Activated T-cell treated with anti-CD3 and anti-CD28 coated beads, Interleukin-2, amount 50 U/mL, for 4 hours (primary cell): ENCODE measurements around the gene KCTD18. TPM values are rescaled to one million over a fixed set of nuclear protein-coding genes. Genes with fewer than 3 reads are reported as not detected.

Experiments
- ATAC-seq, 2 donors: fragments of 200-7000 bp; cut with Tn5 transposase; one replicate each; pipeline ENCODE4 v1.10.0; 2021
- DNase-seq: peaks from one replicate; pipeline ENCODE4 v3.0.0-alpha.2; 2020
- H3K27me3 Mint-ChIP-seq: one replicate; pipeline ENCODE4 v1.8.0; 2021; ENCODE audit warnings: low read depth, mixed read lengths
- H3K36me3 Mint-ChIP-seq: one replicate; pipeline ENCODE4 v1.8.0; 2022; ENCODE audit warnings: mixed read lengths; ENCODE audit not compliant: insufficient read depth
- H3K4me1 Mint-ChIP-seq: one replicate; pipeline ENCODE4 v1.8.0; 2021; ENCODE audit warnings: low read depth, mixed read lengths
- H3K4me3 Mint-ChIP-seq: one replicate; pipeline ENCODE4 v1.8.0; 2021; ENCODE audit warnings: mild to moderate bottlenecking, moderate library complexity, mixed read lengths
- H3K9me3 Mint-ChIP-seq: one replicate; pipeline ENCODE4 v1.8.0; 2021; ENCODE audit warnings: mixed read lengths
- total RNA-seq, 3 donors: library from RNA; stranded (reverse); gene quantifications; one replicate each; pipeline ENCODE4 v1.2.1, GENCODE V29; 2021

KCTD18 gene
- total RNA-seq, 3 donors from 2014 or later = 11.7 to 12.9 (median 12.7) TPM

GRCh38 chr2:200442471-200442870 is 67.4 kb downstream of the KCTD18 start:
- peaks cover 7% of the 10 kb centered on the region for H3K4me1 Mint-ChIP-seq
- peaks cover 7% of the 10 kb centered on the region for H3K36me3 Mint-ChIP-seq
- no peak overlapping the region for H3K4me3 Mint-ChIP-seq
- ATAC-seq (no peak), DNase-seq (no peak)
- no peaks in the 10 kb centered on the region for H3K9me3 Mint-ChIP-seq
- H3K27me3 Mint-ChIP-seq = no peaks in the 10 kb centered on the region

GRCh38 chr2:200439981-200440380 is 69.9 kb downstream of the KCTD18 start:
- Mint-ChIP-seq H3K9me3 (peaks cover 6% of the 10 kb centered on the region), H3K27me3 (no peaks in the 10 kb centered on the region), H3K4me1 (no peaks in the 10 kb centered on the region), H3K4me3 (no peak overlapping the region), H3K36me3 (peaks cover 7% of the 10 kb centered on the region)
- no peak for ATAC-seq
- DNase-seq = no peak

Other genes starting within 250 kb of the KCTD18 start
- 1 to 10 TPM; 6.6 to 9.5 (median 8.8) TPM for gene SPATS2L, start 203.4 kb downstream of the KCTD18 start, total RNA-seq
- gene SGO2, start 16.1 kb upstream of the KCTD18 start, total RNA-seq = 1 to 10 TPM; 5.1 to 7.2 (median 6.6) TPM
- 1 to 10 TPM in 1 of 3 donors, under 1 TPM in 2; 0.63 to 1.0 (median 0.71) TPM for gene AOX1, start 75.9 kb upstream of the KCTD18 start, total RNA-seq